Neural progenitor cell (in vitro differentiated cells): ENCODE data around the gene GP5. TPM values are rescaled to one million over a fixed set of nuclear protein-coding genes. Genes with fewer than 3 reads are reported as not detected.

Experiments used
- DNase-seq: peaks from one replicate; pipeline ENCODE4 v3.0.0-alpha.2; 2016; ENCODE audit warnings: low spot score
- H2AFZ ChIP-seq: fragments of 200-600 bp; sonication (generic); replicated peaks from 2 replicates; pipeline ENCODE4 v1.6.1; 2016; ENCODE audit warnings: antibody characterized with exemption
- H3F3A ChIP-seq: fragments of 200-600 bp; sonication (generic); 2 replicates; pipeline ENCODE4 v1.6.1; 2016; ENCODE audit warnings: antibody characterized with exemption, low read depth
- H3K27ac ChIP-seq: fragments of 200-600 bp; sonication (generic); 2 replicates; pipeline ENCODE4 v1.5.1; 2016; ENCODE audit warnings: mild to moderate bottlenecking
- H3K27me3 ChIP-seq: fragments of 200-600 bp; sonication (generic); 2 replicates; pipeline ENCODE4 v1.6.1; 2016; ENCODE audit warnings: mild to moderate bottlenecking, moderate library complexity
- H3K36me3 ChIP-seq: fragments of 200-600 bp; sonication (generic); 2 replicates; pipeline ENCODE4 v1.5.1; 2016
- H3K4me1 ChIP-seq: fragments of 200-600 bp; sonication (generic); 2 replicates; pipeline ENCODE4 v1.6.1; 2016; ENCODE audit warnings: mixed run types
- H3K4me2 ChIP-seq: fragments of 200-600 bp; sonication (generic); 2 replicates; pipeline ENCODE4 v1.6.1; 2016
- H3K4me3 ChIP-seq: fragments of 200-600 bp; sonication (generic); 2 replicates; pipeline ENCODE4 v1.5.1; 2016
- H3K79me2 ChIP-seq: fragments of 200-600 bp; sonication (generic); 2 replicates; pipeline ENCODE4 v1.6.1; 2016; ENCODE audit warnings: low read depth
- H3K9ac ChIP-seq: fragments of 200-600 bp; sonication (generic); 2 replicates; pipeline ENCODE4 v1.6.1; 2016
- H3K9me3 ChIP-seq: fragments of 200-600 bp; sonication (generic); 2 replicates; pipeline ENCODE4 v1.5.1; 2016; ENCODE audit warnings: low read depth
- H4K20me1 ChIP-seq: fragments of 200-600 bp; sonication (generic); 2 replicates; pipeline ENCODE4 v1.6.1; 2016; ENCODE audit warnings: low read depth
- H3K27ac Mint-ChIP-seq: 3 replicates; pipeline ENCODE4 v1.8.0; 2021; ENCODE audit warnings: mixed read lengths
- H3K27me3 Mint-ChIP-seq: 2 replicates; pipeline ENCODE4 v1.8.0; 2022; ENCODE audit warnings: low read depth, mild to moderate bottlenecking, inconsistent platforms, moderate library complexity, mixed read lengths; ENCODE audit not compliant: insufficient read depth
- H3K36me3 Mint-ChIP-seq: 3 replicates; pipeline ENCODE4 v1.8.0; 2021; ENCODE audit warnings: mixed read lengths
- H3K4me1 Mint-ChIP-seq: 3 replicates; pipeline ENCODE4 v1.8.0; 2021; ENCODE audit warnings: mixed read lengths
- H3K4me3 Mint-ChIP-seq: 3 replicates; pipeline ENCODE4 v1.8.0; 2021; ENCODE audit warnings: mild to moderate bottlenecking, moderate library complexity, mixed read lengths
- H3K9me3 Mint-ChIP-seq: 3 replicates; pipeline ENCODE4 v1.8.0; 2020; ENCODE audit warnings: mixed read lengths
- EZH2 ChIP-seq: fragments of 200-600 bp; sonication (generic); IDR thresholded peaks from 2 replicates; pipeline ENCODE4 v1.6.1; 2017; ENCODE audit warnings: antibody characterized with exemption, mild to moderate bottlenecking, moderate library complexity
- EZH2phosphoT487 ChIP-seq: fragments of 200-600 bp; sonication (generic); IDR thresholded peaks from 2 replicates; pipeline ENCODE4 v1.6.1; 2017; ENCODE audit warnings: antibody characterized with exemption
- total RNA-seq: library from RNA; depleted of rRNA; stranded (reverse); fragments of >200 nt; gene quantifications from 2 replicates; pipeline ENCODE4 v1.2.3, GENCODE V29; 2015; ENCODE audit warnings: low replicate concordance
- TF ChIP-seq, protein P1 (sequence below): fragments of 200-600 bp; sonication (generic); IDR thresholded peaks from 2 replicates; pipeline ENCODE4 v1.5.1; 2017; ENCODE audit warnings: antibody characterized with exemption, mild to moderate bottlenecking

The GP5 gene
- total RNA-seq, 1 donor from 2014 or later: not detected

DNA sequence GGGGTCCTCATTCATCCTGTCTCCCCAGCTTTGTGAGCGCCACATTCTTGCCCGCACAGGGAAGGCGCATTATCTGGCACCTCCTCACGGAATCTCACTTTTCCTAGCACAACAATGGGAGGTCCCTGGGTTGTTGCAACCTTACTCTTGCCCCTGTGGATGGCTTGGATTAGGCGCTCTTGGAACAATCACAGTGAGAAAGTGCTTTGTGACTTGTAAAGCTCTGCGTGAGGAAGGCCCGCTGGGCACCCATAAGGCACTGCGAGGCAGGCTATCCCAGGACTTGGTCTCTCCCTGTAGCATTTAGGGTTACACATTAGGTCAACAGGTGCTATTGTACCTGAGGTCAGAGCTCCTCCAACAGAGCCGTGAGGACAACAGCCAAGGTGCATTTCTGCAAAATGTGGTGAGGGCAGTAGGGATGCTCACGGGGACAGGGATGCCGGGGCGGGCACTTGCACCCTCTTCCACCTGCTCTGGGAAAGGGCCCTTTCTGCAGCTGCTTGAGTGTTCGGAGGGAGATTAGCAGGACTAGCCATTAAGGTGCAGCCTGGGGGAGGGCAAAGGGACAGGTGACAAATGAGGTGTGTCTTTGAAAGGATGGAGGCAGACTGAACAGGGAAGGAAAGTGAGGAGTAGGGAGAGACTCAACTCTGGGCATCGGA lies 15.7 kb downstream of the GP5 start:
- H3K9me3 ChIP-seq: no peaks in the 10 kb centered on the region
- no peaks in the 10 kb centered on the region for H3K9me3 Mint-ChIP-seq
- H3K4me2 ChIP-seq: peak overlapping the region; percentile 25
- H3K36me3 Mint-ChIP-seq: no peaks in the 10 kb centered on the region
- peaks cover 8% of the 10 kb centered on the region for H3K27me3 Mint-ChIP-seq
- H3K27ac ChIP-seq: no peak overlapping the region
- H3K4me3 ChIP-seq: no peak overlapping the region
- no peaks in the 10 kb centered on the region for H3K27me3 ChIP-seq
- H3K4me3 Mint-ChIP-seq: no peak overlapping the region
- no peaks in the 10 kb centered on the region for H3K79me2 ChIP-seq
- peak; percentile 76 for DNase-seq
- peaks cover 38% of the 10 kb centered on the region for H3K4me1 Mint-ChIP-seq
- H3K27ac Mint-ChIP-seq: no peak overlapping the region
- H3K36me3 ChIP-seq: no peaks in the 10 kb centered on the region
- no peak overlapping the region for H2AFZ ChIP-seq
- no peak overlapping the region for H3K9ac ChIP-seq
- no peaks in the 10 kb centered on the region for H4K20me1 ChIP-seq
- peaks cover 59% of the 10 kb centered on the region for H3K4me1 ChIP-seq
- TF ChIP-seq, protein P1, sequence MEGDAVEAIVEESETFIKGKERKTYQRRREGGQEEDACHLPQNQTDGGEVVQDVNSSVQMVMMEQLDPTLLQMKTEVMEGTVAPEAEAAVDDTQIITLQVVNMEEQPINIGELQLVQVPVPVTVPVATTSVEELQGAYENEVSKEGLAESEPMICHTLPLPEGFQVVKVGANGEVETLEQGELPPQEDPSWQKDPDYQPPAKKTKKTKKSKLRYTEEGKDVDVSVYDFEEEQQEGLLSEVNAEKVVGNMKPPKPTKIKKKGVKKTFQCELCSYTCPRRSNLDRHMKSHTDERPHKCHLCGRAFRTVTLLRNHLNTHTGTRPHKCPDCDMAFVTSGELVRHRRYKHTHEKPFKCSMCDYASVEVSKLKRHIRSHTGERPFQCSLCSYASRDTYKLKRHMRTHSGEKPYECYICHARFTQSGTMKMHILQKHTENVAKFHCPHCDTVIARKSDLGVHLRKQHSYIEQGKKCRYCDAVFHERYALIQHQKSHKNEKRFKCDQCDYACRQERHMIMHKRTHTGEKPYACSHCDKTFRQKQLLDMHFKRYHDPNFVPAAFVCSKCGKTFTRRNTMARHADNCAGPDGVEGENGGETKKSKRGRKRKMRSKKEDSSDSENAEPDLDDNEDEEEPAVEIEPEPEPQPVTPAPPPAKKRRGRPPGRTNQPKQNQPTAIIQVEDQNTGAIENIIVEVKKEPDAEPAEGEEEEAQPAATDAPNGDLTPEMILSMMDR: no peak
- TF ChIP-seq EZH2phosphoT487: no peak
- no peak for TF ChIP-seq EZH2
- peaks cover 47% of the 10 kb centered on the region for H3F3A ChIP-seq

DNA sequence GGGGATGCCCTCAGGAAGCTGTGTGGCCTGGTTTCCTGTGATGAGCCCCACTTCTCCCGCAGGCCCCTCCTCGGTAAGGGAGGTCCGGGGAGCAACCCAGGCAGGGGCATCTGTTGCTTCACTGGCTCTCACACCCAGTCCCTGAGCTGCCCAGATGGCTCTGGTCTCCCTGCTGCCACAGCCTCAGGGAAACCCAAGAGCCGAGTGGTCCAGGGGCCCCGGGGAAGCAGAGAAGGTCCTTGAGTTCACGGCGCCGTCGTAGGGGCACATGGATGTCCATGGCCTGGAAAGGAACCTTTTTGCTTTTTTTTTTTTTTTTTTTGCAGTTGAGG lies 16.2 kb downstream of the GP5 start:
- Histone ChIP-seq H3K79me2 (no peaks in the 10 kb centered on the region), H2AFZ (no peak overlapping the region)
- DNase-seq: no peak

DNA sequence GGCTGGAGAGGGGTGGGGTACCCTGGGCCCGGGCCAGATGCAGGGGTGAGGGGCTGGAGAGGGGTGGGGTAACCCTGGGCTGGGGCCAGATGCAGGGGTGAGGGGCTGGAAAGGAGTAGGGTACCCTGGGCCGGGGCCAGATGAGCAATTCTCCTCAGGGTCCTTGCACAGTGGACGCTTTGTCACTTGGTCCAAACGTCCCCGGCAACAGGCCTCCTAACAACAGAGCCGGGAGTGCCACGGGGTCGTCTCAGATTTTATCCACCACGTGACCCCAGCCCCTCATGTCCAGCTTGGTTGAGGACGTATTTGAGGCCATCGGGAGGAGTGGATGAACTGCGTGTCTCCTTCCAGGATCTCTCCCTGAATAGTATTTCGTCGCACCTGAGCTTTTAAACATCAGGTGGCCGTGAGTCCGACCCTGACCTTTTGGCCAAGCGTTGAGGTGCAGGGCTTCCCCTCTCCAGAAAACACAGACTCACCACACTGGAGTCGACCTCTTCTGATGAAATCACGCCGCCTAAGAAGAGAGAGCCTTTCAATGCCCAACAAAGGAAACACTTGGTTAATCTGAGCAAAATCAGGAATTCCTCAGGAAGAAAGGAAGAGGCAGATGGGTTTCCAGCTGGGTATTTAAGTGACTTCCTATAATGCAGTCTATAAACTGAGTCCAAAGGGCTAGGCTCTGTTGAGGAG lies 16.7 kb downstream of the GP5 start:
- TF ChIP-seq, protein P1: no peak
- TF ChIP-seq EZH2phosphoT487: no peak
- no peak for TF ChIP-seq EZH2
- H4K20me1 ChIP-seq: no peaks in the 10 kb centered on the region
- peaks cover 8% of the 10 kb centered on the region for H3K27me3 Mint-ChIP-seq
- H3K36me3 Mint-ChIP-seq: no peaks in the 10 kb centered on the region
- no peaks in the 10 kb centered on the region for H3K36me3 ChIP-seq
- H3K4me3 Mint-ChIP-seq: no peak overlapping the region
- no peak overlapping the region for H2AFZ ChIP-seq
- no peaks in the 10 kb centered on the region for H3K79me2 ChIP-seq
- H3K4me1 Mint-ChIP-seq: peaks cover 38% of the 10 kb centered on the region
- H3K4me3 ChIP-seq: no peak overlapping the region
- no peaks in the 10 kb centered on the region for H3K9me3 Mint-ChIP-seq
- H3K9me3 ChIP-seq: no peaks in the 10 kb centered on the region
- peaks cover 61% of the 10 kb centered on the region for H3K4me1 ChIP-seq
- no peaks in the 10 kb centered on the region for H3K27me3 ChIP-seq
- H3K27ac Mint-ChIP-seq: no peak overlapping the region
- DNase-seq: peak; percentile 69
- H3K4me2 ChIP-seq: peak overlapping the region; percentile 25
- peaks cover 47% of the 10 kb centered on the region for H3F3A ChIP-seq
- no peak overlapping the region for H3K9ac ChIP-seq
- peak overlapping the region; percentile 81 for H3K27ac ChIP-seq

More for the DNA sequence above, 16.2 kb downstream of the GP5 start:
- H3K4me1 ChIP-seq: peaks cover 59% of the 10 kb centered on the region
- H3K4me2 ChIP-seq: peak overlapping the region; percentile 25
- TF ChIP-seq, protein P1: no peak
- TF ChIP-seq EZH2phosphoT487 (no peak), EZH2 (no peak)
- H3K9me3 ChIP-seq: no peaks in the 10 kb centered on the region
- peaks cover 8% of the 10 kb centered on the region for H3K27me3 Mint-ChIP-seq
- H4K20me1 ChIP-seq: no peaks in the 10 kb centered on the region
- H3K9me3 Mint-ChIP-seq: no peaks in the 10 kb centered on the region
- H3K36me3 ChIP-seq: no peaks in the 10 kb centered on the region
- no peak overlapping the region for H3K27ac Mint-ChIP-seq
- H3F3A ChIP-seq: peaks cover 47% of the 10 kb centered on the region
- no peak overlapping the region for H3K4me3 ChIP-seq
- H3K4me1 Mint-ChIP-seq: peaks cover 38% of the 10 kb centered on the region
- no peak overlapping the region for H3K4me3 Mint-ChIP-seq
- H3K9ac ChIP-seq: no peak overlapping the region
- H3K27me3 ChIP-seq: no peaks in the 10 kb centered on the region
- H3K27ac ChIP-seq: peak overlapping the region; percentile 81
- H3K36me3 Mint-ChIP-seq: no peaks in the 10 kb centered on the region
